Measurements from ENCODE around the gene PLAGL2. TPM values are rescaled to one million over a fixed set of nuclear protein-coding genes. Genes with fewer than 3 reads are reported as not detected.
"Not testable (repeated sequence)": the region's sequence is repeated elsewhere in the genome, so short reads cannot be mapped to it uniquely, and the experiment has no call there.

The PLAGL2 gene
- total and polyA plus RNA-seq, 2 experiments from 2014 or later, result 39.7 to 41.1 TPM

DNA sequence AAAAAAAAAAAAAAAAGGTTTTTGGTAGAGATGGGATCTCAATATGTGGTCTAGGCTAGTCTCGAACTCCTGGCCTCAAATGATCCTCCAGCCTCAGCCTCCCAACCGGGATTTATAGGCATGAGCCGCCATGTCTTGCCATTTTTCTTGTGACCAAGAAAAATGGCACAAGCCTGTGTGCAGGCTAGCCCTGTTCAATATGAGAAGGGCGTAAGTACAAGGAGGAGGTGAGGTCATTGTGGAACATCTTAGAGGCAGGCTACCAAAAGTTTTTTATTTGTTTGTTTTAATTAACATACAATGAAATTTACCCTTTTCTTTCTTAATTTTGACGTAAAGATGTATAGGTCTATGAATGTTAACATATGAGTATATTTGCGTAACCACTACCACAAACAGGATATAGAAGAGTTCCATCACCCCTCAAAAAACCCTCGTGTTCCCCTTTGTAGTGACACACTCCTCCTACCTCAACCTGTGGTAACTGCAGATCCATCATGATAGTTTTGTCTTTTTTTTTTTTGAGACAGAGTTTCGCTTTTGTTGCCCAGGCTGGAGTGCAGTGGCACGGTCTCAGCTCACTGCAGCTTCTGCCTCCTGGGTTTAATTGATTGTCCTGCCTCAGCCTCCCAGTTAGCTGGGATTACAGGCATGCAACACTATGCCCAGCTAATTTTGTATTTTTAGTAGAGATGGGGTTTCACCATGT is 41.6 kb upstream of the PLAGL2 start:
- Histone ChIP-seq H3K27ac (no peak overlapping the region), H3K4me1 (ENCODE audit: insufficient read depth) (peaks cover 8% of the 10 kb centered on the region), H3K4me2 (no peak overlapping the region), H2AFZ (no peak overlapping the region), H3K4me3 (no peak overlapping the region), H3K9me2 (replicated peaks; ENCODE audit: insufficient read depth) (no peaks in the 10 kb centered on the region), H3K9me3 (ENCODE audit: low read depth) (no peaks in the 10 kb centered on the region), H3K79me2 (no peaks in the 10 kb centered on the region), H3K36me3 (replicated peaks; ENCODE audit: insufficient read depth, low read depth) (no peaks in the 10 kb centered on the region), H3K27me3 (no peaks in the 10 kb centered on the region), H4K20me1 (ENCODE audit: insufficient read depth, poor library complexity, severe bottlenecking) (no peaks in the 10 kb centered on the region)
- no peak for DNase-seq (ENCODE audit: low spot score)
- TF ChIP-seq EZH2 (IDR thresholded peaks at IDR 0.05; ENCODE audit: borderline replicate concordance) (no peak), EZH2phosphoT487 (IDR thresholded peaks at IDR 0.05; ENCODE audit: low read depth, severe bottlenecking, unreplicated experiment) (no peak)
- TF ChIP-seq, protein P1, sequence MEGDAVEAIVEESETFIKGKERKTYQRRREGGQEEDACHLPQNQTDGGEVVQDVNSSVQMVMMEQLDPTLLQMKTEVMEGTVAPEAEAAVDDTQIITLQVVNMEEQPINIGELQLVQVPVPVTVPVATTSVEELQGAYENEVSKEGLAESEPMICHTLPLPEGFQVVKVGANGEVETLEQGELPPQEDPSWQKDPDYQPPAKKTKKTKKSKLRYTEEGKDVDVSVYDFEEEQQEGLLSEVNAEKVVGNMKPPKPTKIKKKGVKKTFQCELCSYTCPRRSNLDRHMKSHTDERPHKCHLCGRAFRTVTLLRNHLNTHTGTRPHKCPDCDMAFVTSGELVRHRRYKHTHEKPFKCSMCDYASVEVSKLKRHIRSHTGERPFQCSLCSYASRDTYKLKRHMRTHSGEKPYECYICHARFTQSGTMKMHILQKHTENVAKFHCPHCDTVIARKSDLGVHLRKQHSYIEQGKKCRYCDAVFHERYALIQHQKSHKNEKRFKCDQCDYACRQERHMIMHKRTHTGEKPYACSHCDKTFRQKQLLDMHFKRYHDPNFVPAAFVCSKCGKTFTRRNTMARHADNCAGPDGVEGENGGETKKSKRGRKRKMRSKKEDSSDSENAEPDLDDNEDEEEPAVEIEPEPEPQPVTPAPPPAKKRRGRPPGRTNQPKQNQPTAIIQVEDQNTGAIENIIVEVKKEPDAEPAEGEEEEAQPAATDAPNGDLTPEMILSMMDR (IDR thresholded peaks at IDR 0.05; ENCODE audit: poor library complexity), result no peak
- 95% methylated on average over 9 of the region's 9 CpGs for WGBS (ENCODE audit: low lambda C conversion rate, missing lambda C conversion rate)

GRCh38 chr20:32248043-32248442 is 40.5 kb upstream of the PLAGL2 start:
- Histone ChIP-seq H3K4me1 (ENCODE audit: insufficient read depth) (peaks cover 10% of the 10 kb centered on the region), H3K36me3 (replicated peaks; ENCODE audit: insufficient read depth, low read depth) (no peaks in the 10 kb centered on the region), H3K4me2 (no peak overlapping the region), H2AFZ (no peak overlapping the region), H3K27ac (no peak overlapping the region), H3K27me3 (no peaks in the 10 kb centered on the region), H4K20me1 (ENCODE audit: insufficient read depth, poor library complexity, severe bottlenecking) (no peaks in the 10 kb centered on the region), H3K4me3 (no peak overlapping the region), H3K9me2 (replicated peaks; ENCODE audit: insufficient read depth) (no peaks in the 10 kb centered on the region), H3K79me2 (no peaks in the 10 kb centered on the region), H3K9me3 (ENCODE audit: low read depth) (no peaks in the 10 kb centered on the region)
- TF ChIP-seq, protein P1 (IDR thresholded peaks at IDR 0.05; ENCODE audit: poor library complexity), result no peak
- TF ChIP-seq EZH2phosphoT487 (IDR thresholded peaks at IDR 0.05; ENCODE audit: low read depth, severe bottlenecking, unreplicated experiment), result no peak
- no peak for TF ChIP-seq EZH2 (IDR thresholded peaks at IDR 0.05; ENCODE audit: borderline replicate concordance)
- WGBS (ENCODE audit: low lambda C conversion rate, missing lambda C conversion rate), result 90% methylated on average over 5 of the region's 5 CpGs
- no peak for DNase-seq (ENCODE audit: low spot score)

DNA sequence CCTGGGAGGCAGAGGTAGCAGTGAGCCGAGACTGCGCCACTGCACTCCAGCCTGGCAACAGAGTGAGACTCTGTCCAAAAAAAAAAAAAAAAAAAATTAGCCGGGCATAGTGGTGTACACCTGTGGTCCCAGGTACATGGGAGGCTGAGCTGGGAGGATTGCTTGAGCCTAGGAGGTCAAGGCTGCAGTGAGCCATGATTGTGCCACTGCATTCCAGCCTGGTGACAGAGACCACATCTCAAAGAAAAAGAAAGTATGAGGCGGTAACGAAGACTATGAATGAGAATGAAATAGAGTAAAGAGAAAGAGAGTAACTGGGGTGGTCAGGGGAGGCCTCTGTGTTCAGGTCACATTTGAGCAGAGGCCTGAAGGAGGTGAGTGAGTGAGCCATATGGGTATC is 38.7 kb upstream of the PLAGL2 start:
- H3K4me2 ChIP-seq; H3K4me1 ChIP-seq (ENCODE audit: insufficient read depth); H3K27ac ChIP-seq; DNase-seq (ENCODE audit: low spot score); H3K9me3 ChIP-seq (ENCODE audit: low read depth); H3K9me2 ChIP-seq (replicated peaks; ENCODE audit: insufficient read depth); H4K20me1 ChIP-seq (ENCODE audit: insufficient read depth, poor library complexity, severe bottlenecking); H3K27me3 ChIP-seq; H3K79me2 ChIP-seq; H3K36me3 ChIP-seq (replicated peaks; ENCODE audit: insufficient read depth, low read depth); H2AFZ ChIP-seq; H3K4me3 ChIP-seq: not testable (repeated sequence)
- WGBS (ENCODE audit: low lambda C conversion rate, missing lambda C conversion rate), result 94% methylated on average over 5 of the region's 5 CpGs

DNA sequence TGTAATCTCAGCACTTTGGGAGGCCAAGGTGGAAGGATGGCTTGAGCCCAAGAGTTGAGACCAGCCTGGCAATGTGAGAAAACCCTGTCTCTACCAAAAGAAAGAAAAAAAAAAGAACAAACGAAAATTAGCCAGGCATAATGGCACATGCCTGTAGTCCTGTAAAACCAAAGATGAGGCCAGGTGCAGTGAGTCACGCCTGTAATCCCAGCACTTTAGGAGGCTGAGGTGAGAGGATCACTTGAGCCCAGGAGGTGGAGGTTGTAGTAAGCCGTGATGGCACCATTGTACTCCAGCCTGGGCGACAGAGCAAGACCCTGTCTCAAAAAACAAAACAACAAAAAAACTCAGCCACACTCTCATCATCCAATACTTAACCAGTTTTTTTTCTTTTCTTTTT is 37.4 kb upstream of the PLAGL2 start:
- Histone ChIP-seq H3K36me3 (replicated peaks; ENCODE audit: insufficient read depth, low read depth) (no peaks in the 10 kb centered on the region), H3K79me2 (no peaks in the 10 kb centered on the region), H3K4me1 (ENCODE audit: insufficient read depth) (peaks cover 10% of the 10 kb centered on the region), H4K20me1 (ENCODE audit: insufficient read depth, poor library complexity, severe bottlenecking) (no peaks in the 10 kb centered on the region), H3K27me3 (no peaks in the 10 kb centered on the region), H3K9me2 (replicated peaks; ENCODE audit: insufficient read depth) (no peaks in the 10 kb centered on the region), H3K27ac (no peak overlapping the region), H3K4me2 (no peak overlapping the region), H3K9me3 (ENCODE audit: low read depth) (no peaks in the 10 kb centered on the region), H3K4me3 (no peak overlapping the region), H2AFZ (no peak overlapping the region)
- TF ChIP-seq EZH2phosphoT487 (IDR thresholded peaks at IDR 0.05; ENCODE audit: low read depth, severe bottlenecking, unreplicated experiment), result no peak
- no peak for TF ChIP-seq EZH2 (IDR thresholded peaks at IDR 0.05; ENCODE audit: borderline replicate concordance)
- TF ChIP-seq, protein P1 (IDR thresholded peaks at IDR 0.05; ENCODE audit: poor library complexity), result no peak
- DNase-seq (ENCODE audit: low spot score), result no peak
- 88% methylated on average over 4 of the region's 4 CpGs for WGBS (ENCODE audit: low lambda C conversion rate, missing lambda C conversion rate)
